H1 (cell line): ENCODE results near the gene SLAMF6. TPM values are rescaled to one million over a fixed set of nuclear protein-coding genes. Genes with fewer than 3 reads are reported as not detected.

ENCODE experiments used
- CTCF ChIA-PET: fragments of 300-600 bp; sonication (Branson Sonifier 250); formaldehyde crosslinking; loops from one replicate; lab custom pipeline; 2021; ENCODE audit not compliant: partially characterized antibody; lab: Charles Lee
- POLR2A ChIA-PET: fragments of 300-600 bp; sonication (Branson Sonifier 250); formaldehyde crosslinking; loops from one replicate; lab custom pipeline; 2021; ENCODE audit warnings: inconsistent platforms; ENCODE audit not compliant: partially characterized antibody; lab: Charles Lee
- DNase-seq, 2 experiments: peaks; one replicate each; pipeline versions ENCODE4 v3.0.0 to v3.0.0-alpha.2; 2010 to 2022; ENCODE audit warnings: low spot score in 2 of 2, low read depth in 1 of 2, mixed read lengths in 1 of 2
- FAIRE-seq: peaks from 2 replicates; lab custom pipeline; 2011; peaks lifted over from hg19 to GRCh38; lab: Jason Lieb, UNC
- H2AFZ ChIP-seq: 2 replicates; pipeline ENCODE4 v1.8.1; 2012; ENCODE audit warnings: low read length, inconsistent platforms
- H2AK5ac ChIP-seq: 2 replicates; pipeline ENCODE4 v1.6.1; 2013; ENCODE audit warnings: low read depth, low read length
- H2BK120ac ChIP-seq: replicated peaks from 2 replicates; pipeline ENCODE3; 2013; ENCODE audit warnings: low read depth, low read length, inconsistent platforms
- H2BK12ac ChIP-seq: 2 replicates; pipeline ENCODE4 v1.6.1; 2013; ENCODE audit warnings: low read depth, low read length
- H2BK15ac ChIP-seq: 2 replicates; pipeline ENCODE4 v1.6.1; 2013; ENCODE audit warnings: low read length
- H2BK20ac ChIP-seq: 2 replicates; pipeline ENCODE4 v1.6.1; 2013; ENCODE audit warnings: low read length
- H2BK5ac ChIP-seq: 2 replicates; pipeline ENCODE4 v1.6.1; 2013; ENCODE audit warnings: low read depth, low read length
- H3K14ac ChIP-seq: 2 replicates; pipeline ENCODE4 v1.6.1; 2013; ENCODE audit warnings: inconsistent platforms; ENCODE audit not compliant: insufficient read length
- H3K18ac ChIP-seq: 2 replicates; pipeline ENCODE4 v1.6.1; 2013; ENCODE audit warnings: low read length; ENCODE audit errors: extremely low read depth
- H3K23ac ChIP-seq: 2 replicates; pipeline ENCODE4 v1.6.1; 2013; ENCODE audit warnings: inconsistent platforms; ENCODE audit not compliant: insufficient read length
- H3K23me2 ChIP-seq: 2 replicates; pipeline ENCODE4 v1.6.1; 2013; ENCODE audit warnings: low read depth, low read length
- H3K27ac ChIP-seq: 2 replicates; pipeline ENCODE4 v1.6.1; 2011; ENCODE audit warnings: low read depth, low read length, inconsistent platforms
- H3K27me3 ChIP-seq, 4 experiments: replicated peaks in 1 of 4; 1 replicate in 1 of 4; 2 replicates in 3 of 4; pipeline versions ENCODE4 v1.6.1 to v1.8.1; 2011 to 2013; ENCODE audit warnings: low read length in 3 of 4, mild to moderate bottlenecking in 3 of 4, inconsistent platforms in 2 of 4, mixed read lengths in 2 of 4, moderate library complexity in 1 of 4; ENCODE audit not compliant: control insufficient read depth in 3 of 4, insufficient read depth in 3 of 4; ENCODE audit errors: extremely low read depth in 1 of 4
- H3K36me3 ChIP-seq, 4 experiments: 2 replicates each; pipeline versions ENCODE4 v1.6.1 to v1.8.1; 2011 to 2013; ENCODE audit warnings: mild to moderate bottlenecking in 4 of 4, low read length in 3 of 4, moderate library complexity in 2 of 4, control low read depth in 1 of 4, inconsistent platforms in 1 of 4; ENCODE audit not compliant: insufficient read depth in 4 of 4, control insufficient read depth in 2 of 4
- H3K4ac ChIP-seq: replicated peaks from 2 replicates; pipeline ENCODE3; 2013; ENCODE audit warnings: low read length, low read depth, mixed read lengths, inconsistent platforms; ENCODE audit not compliant: insufficient read length
- H3K4me1 ChIP-seq, 4 experiments: replicated peaks in 1 of 4; 1 replicate in 1 of 4; 2 replicates in 3 of 4; pipeline versions ENCODE4 v1.6.1 to v1.8.1; 2011 to 2013; ENCODE audit warnings: low read length in 3 of 4, inconsistent platforms in 2 of 4, mixed read lengths in 1 of 4; ENCODE audit not compliant: insufficient read depth in 4 of 4, control insufficient read depth in 3 of 4
- H3K4me2 ChIP-seq, 2 experiments: 2 replicates each; pipeline versions ENCODE4 v1.6.1 to v1.8.1; 2011 to 2013; ENCODE audit warnings: low read depth in 2 of 2, low read length in 2 of 2, control low read depth in 1 of 2, inconsistent platforms in 1 of 2, mild to moderate bottlenecking in 1 of 2; ENCODE audit not compliant: insufficient read depth in 1 of 2
- H3K4me3 ChIP-seq, 4 experiments: fragments of 200-600, 300-600 bp in 1 of 4; sonication (generic), shearing (Covaris generic), sonication (Bioruptor Twin) in 1 of 4; 2 replicates each; pipeline versions ENCODE4 v1.5.1 to v1.8.1; 2011 to 2016; ENCODE audit warnings: low read length in 4 of 4, low read depth in 3 of 4, control low read depth in 2 of 4, inconsistent platforms in 2 of 4, mild to moderate bottlenecking in 2 of 4, mixed read lengths in 1 of 4, moderate library complexity in 1 of 4; ENCODE audit not compliant: insufficient read depth in 2 of 4; ENCODE audit errors: extremely low read depth in 1 of 4
- H3K56ac ChIP-seq: replicated peaks from 2 replicates; pipeline ENCODE3; 2013; ENCODE audit warnings: low read depth, mild to moderate bottlenecking, mixed read lengths, low read length, inconsistent platforms; ENCODE audit not compliant: insufficient read length
- H3K79me1 ChIP-seq: 2 replicates; pipeline ENCODE4 v1.6.1; 2013; ENCODE audit warnings: low read depth, low read length, control low read depth
- H3K79me2 ChIP-seq, 2 experiments: 2 replicates each; pipeline versions ENCODE4 v1.6.1 to v1.8.1; 2012 to 2013; ENCODE audit warnings: low read length in 2 of 2, mild to moderate bottlenecking in 2 of 2, inconsistent platforms in 1 of 2; ENCODE audit not compliant: insufficient read depth in 2 of 2, control insufficient read depth in 1 of 2
- H3K9ac ChIP-seq, 4 experiments: replicated peaks in 1 of 4; 1 replicate in 1 of 4; 2 replicates in 3 of 4; pipeline versions ENCODE4 v1.6.1 to v1.8.1; 2011 to 2013; ENCODE audit warnings: low read depth in 3 of 4, low read length in 3 of 4, control low read depth in 2 of 4, mild to moderate bottlenecking in 2 of 4, moderate library complexity in 2 of 4, inconsistent platforms in 1 of 4; ENCODE audit errors: extremely low read depth in 1 of 4
- H3K9me3 ChIP-seq, 2 experiments: 2 replicates each; pipeline versions ENCODE4 v1.6.1 to v1.8.1; 2012 to 2013; ENCODE audit warnings: mild to moderate bottlenecking in 2 of 2, moderate library complexity in 2 of 2, control low read depth in 1 of 2, inconsistent platforms in 1 of 2, low read depth in 1 of 2, low read length in 1 of 2, mixed read lengths in 1 of 2; ENCODE audit not compliant: insufficient read depth in 2 of 2
- H4K20me1 ChIP-seq, 2 experiments: replicated peaks in 1 of 2; 2 replicates each; pipeline versions ENCODE3 to v1.8.1; 2011 to 2013; ENCODE audit warnings: inconsistent platforms in 2 of 2, low read length in 2 of 2, mild to moderate bottlenecking in 1 of 2; ENCODE audit not compliant: insufficient read depth in 2 of 2, control insufficient read depth in 1 of 2
- H4K5ac ChIP-seq: 2 replicates; pipeline ENCODE4 v1.6.1; 2013; ENCODE audit warnings: low read length, low read depth, mixed read lengths, inconsistent platforms; ENCODE audit not compliant: insufficient read length
- H4K8ac ChIP-seq: 2 replicates; pipeline ENCODE4 v1.8.0; 2013; ENCODE audit warnings: mild to moderate bottlenecking, moderate library complexity, low read length, inconsistent platforms; ENCODE audit not compliant: insufficient read depth; ENCODE audit errors: extremely low read depth
- H4K91ac ChIP-seq: replicated peaks from 2 replicates; pipeline ENCODE3; 2013; ENCODE audit warnings: low read length, mixed read lengths, inconsistent platforms; ENCODE audit not compliant: insufficient read length
- EGR1 ChIP-seq: IDR thresholded peaks from 2 replicates; pipeline ENCODE4 v1.6.1; 2011; ENCODE audit warnings: low read depth, low read length, borderline replicate concordance
- RFX5 ChIP-seq: IDR thresholded peaks from 2 replicates; pipeline ENCODE4 v1.6.1; 2011; ENCODE audit warnings: low read depth, low read length, improper control_type of control experiment, borderline replicate concordance
- USF2 ChIP-seq: IDR thresholded peaks from 2 replicates; pipeline ENCODE4 v1.6.1; 2011; ENCODE audit warnings: low read length, improper control_type of control experiment
- WGBS, 2 experiments: shearing (Covaris generic) in 1 of 2; methylation state at CpG; one replicate each; pipeline versions ENCODE4 v1.1.6 to v1.1.7; 2013 to 2015; ENCODE audit warnings: low lambda C conversion rate in 2 of 2, mixed read lengths in 2 of 2, inconsistent platforms in 1 of 2, low coverage in 1 of 2, missing lambda C conversion rate in 1 of 2; ENCODE audit not compliant: insufficient replicate concordance in 2 of 2, insufficient coverage in 1 of 2, insufficient read length in 1 of 2; ENCODE audit errors: extremely low coverage in 1 of 2, missing lambda C conversion rate in 1 of 2; 5-methylcytosine and 5-hydroxymethylcytosine counted together
- polyA plus RNA-seq, 7 experiments: library from polyadenylated mRNA; depleted of rRNA in 3 of 7; stranded (reverse) in 5 of 7; unstranded in 2 of 7; fragments of >200 nt in 5 of 7; fragments of 200-250 nt in 2 of 7; gene quantifications; 1 replicate in 5 of 7; 2 replicates in 1 of 7; 4 replicates in 1 of 7; pipeline versions ENCODE4 v1.2.1 to v1.2.3, GENCODE V29; 2011 to 2013; ENCODE audit warnings: missing spikeins in 2 of 7, mixed read lengths in 2 of 7
- total RNA-seq: library from RNA; stranded (reverse); fragmentation: NEBNext Ultra II Directional; extraction: Animal tissue kit (Norgen Biotek cat#: 25700); gene quantifications from 2 replicates; pipeline ENCODE4 v1.2.1, GENCODE V29; 2021

Gene SLAMF6
- total and polyA plus RNA-seq, 2 of the 8 experiments (the other 6 are each of a cell fraction or from before 2014, with no cell fraction given): not detected

GRCh38 chr1:160474392-160475242 lies 48.4 kb downstream of the SLAMF6 start:
- Histone ChIP-seq H2BK12ac (no peak overlapping the region), H3K36me3 (no peaks in the 10 kb centered on the region), H2AFZ (no peak overlapping the region), H3K9me3 (no peaks in the 10 kb centered on the region), H3K27ac (no peak overlapping the region), H3K14ac (no peak overlapping the region), H4K91ac (no peak overlapping the region), H2BK120ac (no peak overlapping the region), H3K18ac (no peak overlapping the region), H2BK15ac (no peak overlapping the region), H2BK20ac (no peak overlapping the region), H2AK5ac (no peak overlapping the region), H3K23ac (no peak overlapping the region), H3K9ac (no peak overlapping the region), H3K79me1 (no peaks in the 10 kb centered on the region), H4K8ac (no peak overlapping the region), H3K4me2 (no peak overlapping the region), H4K20me1 (no peaks in the 10 kb centered on the region), H3K23me2 (no peaks in the 10 kb centered on the region; the same call in 1 of the 2 replicates), H3K79me2 (no peaks in the 10 kb centered on the region), H3K56ac (no peak overlapping the region), H3K4me3 (no peak overlapping the region), H3K27me3 (no peaks in the 10 kb centered on the region), H3K4me1 (no peaks in the 10 kb centered on the region), H4K5ac (no peak overlapping the region), H3K4ac (no peak overlapping the region), H2BK5ac (no peak overlapping the region)
- POLR2A ChIA-PET: interaction anchor here (0.7 kb wide), 1 partner anchor 151 kb away, joined by 3 read pairs; no protein-coding TSS in a partner anchor
- no peak for DNase-seq
- TF ChIP-seq EGR1 (no peak), USF2 (no peak), RFX5 (no peak)
- FAIRE-seq: no peak
- WGBS, 2 experiments: 91% methylated on average over 1 of the region's 1 CpG; no CpG with 5 or more reads in 1 of the 2 experiments
- CTCF ChIA-PET: interaction anchor here (0.7 to 1.3 kb wide), 4 partner anchors 10 to 622 kb away, joined by 3 to 4 read pairs (median 3); no protein-coding TSS in a partner anchor
